Measurements from ENCODE around the gene TNIK. TPM values are rescaled to one million over a fixed set of nuclear protein-coding genes. Genes with fewer than 3 reads are reported as not detected.

The TNIK gene
- polyA plus RNA-seq, 1 of the 3 experiments (the other 2 are of a cell fraction) = 19.4 TPM

DNA sequence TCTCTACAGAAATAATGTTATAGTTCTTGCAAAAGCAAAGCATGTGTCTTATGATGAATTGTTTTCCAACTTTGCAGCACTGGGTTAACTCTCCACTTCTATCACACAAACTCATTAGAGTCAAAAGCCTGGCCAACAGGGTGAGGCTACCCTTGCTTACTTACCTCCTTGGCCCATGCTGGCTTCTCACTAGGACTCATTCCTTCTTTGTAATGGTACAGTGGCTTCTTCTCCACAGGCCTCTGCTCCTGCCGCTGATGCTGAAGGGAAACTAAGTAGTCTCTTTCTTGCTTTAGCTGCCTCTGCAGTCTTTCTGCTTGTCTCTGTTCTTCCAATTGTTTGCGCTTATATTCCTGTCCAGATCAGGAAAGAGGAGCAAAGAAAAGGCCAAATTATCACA lies 322.2 kb downstream of the TNIK start:
- CTCF ChIA-PET = interaction anchor here (0.7 kb wide), 1 partner anchor 13 kb away, joined by 4 read pairs; no protein-coding TSS in a partner anchor
- 100% methylated on average over 2 of the region's 2 CpGs for WGBS (ENCODE audit: low lambda C conversion rate)

More for the DNA sequence above, 322.2 kb downstream of the TNIK start:
- POLR2A ChIA-PET = interaction anchor here (0.6 kb wide), 1 partner anchor 94 kb away, joined by 3 read pairs; no protein-coding TSS in a partner anchor
- H3K4me2 ChIP-seq = no peak overlapping the region
- no peak for DNase-seq
- H3K4me3 ChIP-seq (ENCODE audit: low read depth in 2 of 2, low read length in 1 of 2) = no peak overlapping the region
- no peaks in the 10 kb centered on the region for H3K27me3 ChIP-seq (ENCODE audit: insufficient read depth)
- no peaks in the 10 kb centered on the region for H3K9me3 ChIP-seq
- H3K79me2 ChIP-seq (ENCODE audit: insufficient read depth) = no peaks in the 10 kb centered on the region
- no peak overlapping the region for H3K27ac ChIP-seq (ENCODE audit: low read depth in 2 of 2, low read length in 1 of 2)
- peaks cover 16 to 39% of the 10 kb centered on the region in 2 experiments for H3K36me3 ChIP-seq (replicated peaks in 1 of 2; ENCODE audit: control insufficient read depth in 1 of 2, insufficient read depth in 2 of 2, low read length in 1 of 2)
- no peak for TF ChIP-seq CHD2 (IDR thresholded peaks at IDR 0.05; ENCODE audit: low read length, partially characterized antibody)
- TF ChIP-seq MXI1 (IDR thresholded peaks at IDR 0.05; ENCODE audit: low read depth, low read length) = no peak
- TF ChIP-seq YY1 (IDR thresholded peaks at IDR 0.05; ENCODE audit: low read depth) = no peak
- TF ChIP-seq, protein P1, sequence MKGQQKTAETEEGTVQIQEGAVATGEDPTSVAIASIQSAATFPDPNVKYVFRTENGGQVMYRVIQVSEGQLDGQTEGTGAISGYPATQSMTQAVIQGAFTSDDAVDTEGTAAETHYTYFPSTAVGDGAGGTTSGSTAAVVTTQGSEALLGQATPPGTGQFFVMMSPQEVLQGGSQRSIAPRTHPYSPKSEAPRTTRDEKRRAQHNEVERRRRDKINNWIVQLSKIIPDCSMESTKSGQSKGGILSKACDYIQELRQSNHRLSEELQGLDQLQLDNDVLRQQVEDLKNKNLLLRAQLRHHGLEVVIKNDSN (IDR thresholded peaks at IDR 0.05; ENCODE audit: borderline replicate concordance, low read depth) = no peak
- TF ChIP-seq, protein P2, sequence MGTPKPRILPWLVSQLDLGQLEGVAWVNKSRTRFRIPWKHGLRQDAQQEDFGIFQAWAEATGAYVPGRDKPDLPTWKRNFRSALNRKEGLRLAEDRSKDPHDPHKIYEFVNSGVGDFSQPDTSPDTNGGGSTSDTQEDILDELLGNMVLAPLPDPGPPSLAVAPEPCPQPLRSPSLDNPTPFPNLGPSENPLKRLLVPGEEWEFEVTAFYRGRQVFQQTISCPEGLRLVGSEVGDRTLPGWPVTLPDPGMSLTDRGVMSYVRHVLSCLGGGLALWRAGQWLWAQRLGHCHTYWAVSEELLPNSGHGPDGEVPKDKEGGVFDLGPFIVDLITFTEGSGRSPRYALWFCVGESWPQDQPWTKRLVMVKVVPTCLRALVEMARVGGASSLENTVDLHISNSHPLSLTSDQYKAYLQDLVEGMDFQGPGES (IDR thresholded peaks at IDR 0.05; ENCODE audit: low read depth, low read length) = no peak
- TF ChIP-seq FOXM1 (IDR thresholded peaks at IDR 0.05; ENCODE audit: low read depth) = no peak
- TF ChIP-seq, protein P3, sequence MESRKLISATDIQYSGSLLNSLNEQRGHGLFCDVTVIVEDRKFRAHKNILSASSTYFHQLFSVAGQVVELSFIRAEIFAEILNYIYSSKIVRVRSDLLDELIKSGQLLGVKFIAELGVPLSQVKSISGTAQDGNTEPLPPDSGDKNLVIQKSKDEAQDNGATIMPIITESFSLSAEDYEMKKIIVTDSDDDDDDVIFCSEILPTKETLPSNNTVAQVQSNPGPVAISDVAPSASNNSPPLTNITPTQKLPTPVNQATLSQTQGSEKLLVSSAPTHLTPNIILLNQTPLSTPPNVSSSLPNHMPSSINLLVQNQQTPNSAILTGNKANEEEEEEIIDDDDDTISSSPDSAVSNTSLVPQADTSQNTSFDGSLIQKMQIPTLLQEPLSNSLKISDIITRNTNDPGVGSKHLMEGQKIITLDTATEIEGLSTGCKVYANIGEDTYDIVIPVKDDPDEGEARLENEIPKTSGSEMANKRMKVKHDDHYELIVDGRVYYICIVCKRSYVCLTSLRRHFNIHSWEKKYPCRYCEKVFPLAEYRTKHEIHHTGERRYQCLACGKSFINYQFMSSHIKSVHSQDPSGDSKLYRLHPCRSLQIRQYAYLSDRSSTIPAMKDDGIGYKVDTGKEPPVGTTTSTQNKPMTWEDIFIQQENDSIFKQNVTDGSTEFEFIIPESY (IDR thresholded peaks at IDR 0.05; ENCODE audit: borderline replicate concordance, low read depth) = no peak
- no peak for TF ChIP-seq RAD21 (IDR thresholded peaks at IDR 0.05; ENCODE audit: low read length)
- TF ChIP-seq, protein P4, sequence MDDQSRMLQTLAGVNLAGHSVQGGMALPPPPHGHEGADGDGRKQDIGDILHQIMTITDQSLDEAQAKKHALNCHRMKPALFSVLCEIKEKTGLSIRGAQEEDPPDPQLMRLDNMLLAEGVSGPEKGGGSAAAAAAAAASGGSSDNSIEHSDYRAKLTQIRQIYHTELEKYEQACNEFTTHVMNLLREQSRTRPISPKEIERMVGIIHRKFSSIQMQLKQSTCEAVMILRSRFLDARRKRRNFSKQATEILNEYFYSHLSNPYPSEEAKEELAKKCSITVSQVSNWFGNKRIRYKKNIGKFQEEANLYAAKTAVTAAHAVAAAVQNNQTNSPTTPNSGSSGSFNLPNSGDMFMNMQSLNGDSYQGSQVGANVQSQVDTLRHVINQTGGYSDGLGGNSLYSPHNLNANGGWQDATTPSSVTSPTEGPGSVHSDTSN (IDR thresholded peaks at IDR 0.05) = no peak
- TF ChIP-seq FOXJ3 (CRISPR knock-in tag; IDR thresholded peaks at IDR 0.05) = no peak
- TF ChIP-seq SIN3A (IDR thresholded peaks at IDR 0.05; ENCODE audit: borderline replicate concordance, low read depth, low read length) = no peak
- no peak for TF ChIP-seq FOSL2 (IDR thresholded peaks at IDR 0.05; ENCODE audit: borderline replicate concordance, low read depth)
- TF ChIP-seq NRF1 (IDR thresholded peaks at IDR 0.05; ENCODE audit: low read depth, low read length) = no peak
- no peak for TF ChIP-seq TAF1 (IDR thresholded peaks at IDR 0.05; ENCODE audit: borderline replicate concordance, low read depth, low read length)
- TF ChIP-seq RCOR1 (IDR thresholded peaks at IDR 0.05; ENCODE audit: low read length) = no peak
- no peak for TF ChIP-seq JUND (IDR thresholded peaks at IDR 0.05)
- TF ChIP-seq GABPA (IDR thresholded peaks at IDR 0.05; ENCODE audit: low read depth) = no peak
- TF ChIP-seq TCF12 (IDR thresholded peaks at IDR 0.05) = no peak
- no peak overlapping the region for H2AFZ ChIP-seq (ENCODE audit: low read depth)
- peaks cover 7% of the 10 kb centered on the region for H3F3A ChIP-seq (replicated peaks; ENCODE audit: insufficient read depth)
- no peak overlapping the region for H3K9ac ChIP-seq
- peaks cover 0 to 10% of the 10 kb centered on the region in 2 experiments; a peak in 2 of 4 replicates for H3K4me1 ChIP-seq (ENCODE audit: control insufficient read depth in 1 of 2, insufficient read depth in 2 of 2, low read depth in 1 of 2, low read length in 1 of 2)
- H4K20me1 ChIP-seq (ENCODE audit: insufficient read depth) = no peaks in the 10 kb centered on the region
- no peaks in the 10 kb centered on the region for H3K9me2 ChIP-seq
